IMR-90 (cell line): Measurements from ENCODE around the gene PTX4. TPM values are rescaled to one million over a fixed set of nuclear protein-coding genes. Genes with fewer than 3 reads are reported as not detected.

Source experiments
- ATAC-seq: fragments of 200-7000 bp; cut with Tn5 transposase; 2 replicates; pipeline ENCODE4 v1.9.1; 2020; ENCODE audit warnings: low read depth, mild to moderate bottlenecking, moderate library complexity
- BruUV-seq: library from RNA; stranded (reverse); fragments of 400-500 nt; replicated peaks from 2 replicates; lab custom pipeline; 2021; lab: Mats Ljungman, UMichigan
- CTCF ChIA-PET: fragments of 300-600 bp; formaldehyde crosslinking; extraction: SDS; loops from one replicate; lab custom pipeline; 2021; ENCODE audit warnings: antibody characterized with exemption; lab: Yijun Ruan, JAX
- POLR2A ChIA-PET: fragments of 300-600 bp; sonication (Branson Sonifier 250); formaldehyde crosslinking; loops from one replicate; lab custom pipeline; 2022; ENCODE audit warnings: antibody characterized with exemption; ENCODE audit not compliant: unreplicated experiment; lab: Charles Lee
- DNase-seq: peaks from one replicate; pipeline ENCODE4 v3.0.0; 2013
- H2AFZ ChIP-seq: replicated peaks from 2 replicates; pipeline ENCODE3; 2013; ENCODE audit warnings: low read length, mild to moderate bottlenecking; ENCODE audit not compliant: poor library complexity
- H2AK5ac ChIP-seq: 2 replicates; pipeline ENCODE4 v1.6.1; 2013; ENCODE audit warnings: low read depth, low read length, inconsistent platforms
- H2AK9ac ChIP-seq: replicated peaks from 2 replicates; pipeline ENCODE3; 2013; ENCODE audit warnings: mild to moderate bottlenecking, low read depth, low read length, moderate library complexity; ENCODE audit not compliant: poor library complexity
- H2BK120ac ChIP-seq: 2 replicates; pipeline ENCODE4 v1.6.1; 2013; ENCODE audit warnings: low read depth, low read length, inconsistent platforms
- H2BK15ac ChIP-seq: 3 replicates; pipeline ENCODE4 v1.6.1; 2013; ENCODE audit warnings: low read depth, low read length, inconsistent platforms
- H2BK20ac ChIP-seq: 2 replicates; pipeline ENCODE4 v1.6.1; 2013; ENCODE audit warnings: low read depth, mild to moderate bottlenecking, inconsistent platforms, low read length, moderate library complexity
- H2BK5ac ChIP-seq: 2 replicates; pipeline ENCODE4 v1.6.1; 2013; ENCODE audit warnings: mild to moderate bottlenecking, low read depth, low read length, inconsistent platforms; ENCODE audit not compliant: poor library complexity, severe bottlenecking
- H3K14ac ChIP-seq: replicated peaks from 2 replicates; pipeline ENCODE4 v1.6.1; 2013; ENCODE audit warnings: low read depth, low read length, inconsistent platforms
- H3K18ac ChIP-seq: 2 replicates; pipeline ENCODE4 v1.6.1; 2013; ENCODE audit warnings: low read depth, low read length, control low read depth
- H3K23ac ChIP-seq: 2 replicates; pipeline ENCODE4 v1.6.1; 2013; ENCODE audit warnings: low read depth, low read length, inconsistent platforms
- H3K27ac ChIP-seq: 2 replicates; pipeline ENCODE4 v1.5.1; 2013; ENCODE audit warnings: mild to moderate bottlenecking, control low read depth, low read length; ENCODE audit not compliant: insufficient read depth
- H3K27me3 ChIP-seq: 2 replicates; pipeline ENCODE4 v1.6.1; 2013; ENCODE audit warnings: low read length; ENCODE audit not compliant: control insufficient read depth, insufficient read depth
- H3K36me3 ChIP-seq: 2 replicates; pipeline ENCODE4 v1.6.1; 2013; ENCODE audit warnings: low read length, mixed read lengths; ENCODE audit not compliant: control insufficient read depth, insufficient read depth
- H3K4ac ChIP-seq: 2 replicates; pipeline ENCODE4 v1.6.1; 2013; ENCODE audit warnings: low read depth, low read length, inconsistent platforms
- H3K4me1 ChIP-seq: 2 replicates; pipeline ENCODE4 v1.6.1; 2013; ENCODE audit warnings: low read length, mixed read lengths; ENCODE audit not compliant: control insufficient read depth, insufficient read depth
- H3K4me2 ChIP-seq: 2 replicates; pipeline ENCODE4 v1.6.1; 2013; ENCODE audit warnings: low read depth, mild to moderate bottlenecking, control low read depth, low read length, moderate library complexity
- H3K4me3 ChIP-seq: 2 replicates; pipeline ENCODE4 v1.5.1; 2013; ENCODE audit warnings: low read depth, mild to moderate bottlenecking, control low read depth, low read length, moderate library complexity; ENCODE audit not compliant: insufficient read depth
- H3K56ac ChIP-seq: 2 replicates; pipeline ENCODE4 v1.6.1; 2013; ENCODE audit warnings: low read length, inconsistent platforms; ENCODE audit not compliant: insufficient read depth; ENCODE audit errors: extremely low read depth
- H3K79me1 ChIP-seq, 2 experiments: 2 replicates each; pipeline ENCODE4 v1.6.1; 2013; ENCODE audit warnings: low read length in 2 of 2, inconsistent platforms in 1 of 2, low read depth in 1 of 2
- H3K9ac ChIP-seq: 2 replicates; pipeline ENCODE4 v1.6.1; 2013; ENCODE audit warnings: low read depth, low read length, control low read depth
- H3K9me1 ChIP-seq: 2 replicates; pipeline ENCODE4 v1.6.1; 2013; ENCODE audit warnings: low read length, inconsistent platforms; ENCODE audit not compliant: insufficient read depth
- H3K9me3 ChIP-seq: 2 replicates; pipeline ENCODE4 v1.6.1; 2013; ENCODE audit warnings: low read length; ENCODE audit not compliant: control insufficient read depth, insufficient read depth
- H4K20me1 ChIP-seq: 2 replicates; pipeline ENCODE4 v1.6.1; 2013; ENCODE audit warnings: low read length, inconsistent platforms; ENCODE audit not compliant: insufficient read depth
- H4K5ac ChIP-seq: 2 replicates; pipeline ENCODE4 v1.6.1; 2013; ENCODE audit warnings: mild to moderate bottlenecking, low read depth, low read length, control low read depth
- H4K8ac ChIP-seq, 2 experiments: 2 replicates each; pipeline ENCODE4 v1.6.1; 2013; ENCODE audit warnings: low read depth in 2 of 2, low read length in 2 of 2, control low read depth in 1 of 2, inconsistent platforms in 1 of 2
- H4K91ac ChIP-seq: 2 replicates; pipeline ENCODE4 v1.6.1; 2013; ENCODE audit warnings: low read depth, low read length, inconsistent platforms; ENCODE audit not compliant: insufficient read depth
- BHLHE40 ChIP-seq: fragments of 150-350 bp; IDR thresholded peaks from 2 replicates; pipeline ENCODE4 v1.6.1; 2016; ENCODE audit warnings: mild to moderate bottlenecking, low read depth, low read length
- CEBPB ChIP-seq: IDR thresholded peaks from 2 replicates; pipeline ENCODE4 v1.6.1; 2012; ENCODE audit warnings: low read depth, low read length, improper control_type of control experiment
- CHD1 ChIP-seq: IDR thresholded peaks from 2 replicates; pipeline ENCODE4 v1.6.1; 2012; ENCODE audit warnings: low read depth, low read length, improper control_type of control experiment
- FOS ChIP-seq: fragments of 150-350 bp; IDR thresholded peaks from 2 replicates; pipeline ENCODE4 v1.6.1; 2016; ENCODE audit warnings: low read depth, low read length
- MAZ ChIP-seq: IDR thresholded peaks from 2 replicates; pipeline ENCODE4 v1.6.1; 2012; ENCODE audit warnings: low read depth, mild to moderate bottlenecking, low read length, improper control_type of control experiment, moderate library complexity, borderline replicate concordance
- NFE2L2 ChIP-seq: fragments of 150-350 bp; IDR thresholded peaks from 2 replicates; pipeline ENCODE4 v1.6.1; 2016; ENCODE audit warnings: low read depth, mild to moderate bottlenecking, low read length
- POLR2A ChIP-seq: IDR thresholded peaks from 2 replicates; pipeline ENCODE4 v1.6.1; 2012; ENCODE audit warnings: mild to moderate bottlenecking, low read depth, low read length
- RAD21 ChIP-seq: IDR thresholded peaks from 2 replicates; pipeline ENCODE4 v1.6.1; 2012; ENCODE audit warnings: low read length, improper control_type of control experiment
- RCOR1 ChIP-seq: IDR thresholded peaks from 2 replicates; pipeline ENCODE4 v1.6.1; 2012; ENCODE audit warnings: mild to moderate bottlenecking, low read length, improper control_type of control experiment; ENCODE audit not compliant: insufficient replicate concordance
- RFX5 ChIP-seq: IDR thresholded peaks from 2 replicates; pipeline ENCODE4 v1.8.0; 2012; ENCODE audit warnings: low read depth, mild to moderate bottlenecking, low read length, moderate library complexity
- WGBS, 2 experiments: methylation state at CpG; one replicate each; pipeline versions ENCODE4 v1.1.5 to v1.1.7; 2013; ENCODE audit warnings: missing lambda C conversion rate in 2 of 2; ENCODE audit not compliant: insufficient read length in 1 of 2; ENCODE audit errors: extremely low coverage in 2 of 2; 5-methylcytosine and 5-hydroxymethylcytosine counted together
- dilution Hi-C: fragments of 300-500 bp; cut with HindIII; formaldehyde crosslinking; loops from one replicate; pipeline ENCODE4 v1.14.3; 2018; ENCODE audit warnings: low sequenced_read_pairs; ENCODE audit not compliant: unreplicated experiment
- in situ Hi-C: fragments of 300-500 bp; cut with MboI; formaldehyde crosslinking; loops from 3 replicates; pipeline ENCODE4 v1.14.3; 2019; ENCODE audit warnings: low sequenced_read_pairs, inconsistent platforms, mixed read lengths
- intact Hi-C: fragments of 100-400 bp; cut with micrococcal nuclease; formaldehyde crosslinking; loops from 2 replicates; pipeline ENCODE4 v1.10.0; 2022
- polyA plus RNA-seq, 3 experiments: library from polyadenylated mRNA; depleted of rRNA; stranded (reverse); fragments of >200 nt; gene quantifications; 2 replicates each; pipeline ENCODE4 v1.2.3, GENCODE V29; 2012; ENCODE audit warnings: low replicate concordance in 1 of 3
- total RNA-seq: library from RNA; depleted of rRNA; stranded (reverse); fragments of >200 nt; gene quantifications from 2 replicates; pipeline ENCODE4 v1.2.3, GENCODE V29; 2012
- TF ChIP-seq, protein P1 (sequence below): fragments of 150-350 bp; IDR thresholded peaks from 2 replicates; pipeline ENCODE4 v1.6.1; 2016; ENCODE audit warnings: low read depth, mild to moderate bottlenecking, low read length, moderate library complexity, borderline replicate concordance
- TF ChIP-seq, protein P2 (sequence below): conservative IDR thresholded peaks from 2 replicates; pipeline ENCODE4 v1.5.1; 2012; ENCODE audit warnings: mild to moderate bottlenecking, low read depth, low read length, improper control_type of control experiment

PTX4 gene
- total and polyA plus RNA-seq, 2 of the 4 experiments (the other 2 are of a cell fraction), result 0.07 TPM; not detected in 1

DNA sequence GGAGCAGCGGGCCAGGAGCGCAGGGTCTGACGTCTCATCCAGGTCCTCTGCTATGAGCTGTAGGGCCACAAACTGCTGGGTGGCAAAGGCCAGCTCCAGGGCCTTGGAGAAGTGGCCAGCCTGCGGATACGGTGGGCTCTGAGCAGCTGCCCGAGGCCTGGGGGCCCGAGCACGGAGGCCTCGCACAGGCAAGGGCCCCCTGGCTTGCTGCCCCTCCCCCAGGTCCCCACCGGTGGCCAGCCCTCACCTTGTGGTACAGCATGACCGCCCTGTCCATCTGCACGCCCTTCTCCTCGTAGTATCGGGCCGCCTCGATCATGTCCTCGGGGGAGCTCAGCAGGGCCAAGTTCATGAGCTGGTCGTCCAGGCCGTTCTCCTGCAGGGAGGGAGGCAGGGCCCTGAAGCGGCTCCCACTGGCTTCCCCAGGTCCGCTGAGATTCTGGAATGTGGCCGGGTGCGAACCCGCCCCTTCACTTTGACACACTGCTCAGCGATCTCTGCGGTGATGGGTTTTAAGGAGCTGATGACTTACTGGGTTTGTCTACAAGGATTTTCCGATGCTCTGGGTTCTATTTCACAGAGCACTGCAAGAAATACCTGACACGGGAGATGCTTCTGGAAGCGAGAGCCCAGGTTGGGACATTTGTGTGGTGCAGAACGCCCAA lies 35.0 kb upstream of the PTX4 start:
- H2AK5ac ChIP-seq, result no peak overlapping the region
- H3K4me3 ChIP-seq, result no peak overlapping the region
- no peak overlapping the region for H2BK5ac ChIP-seq
- no peak overlapping the region for H3K23ac ChIP-seq
- H4K8ac ChIP-seq, result no peak overlapping the region
- BruUV-seq, result no TSS peak
- no peak for DNase-seq
- no peak overlapping the region for H2BK15ac ChIP-seq
- no peak overlapping the region for H4K5ac ChIP-seq
- ATAC-seq, result no peak
- no peak overlapping the region for H2BK20ac ChIP-seq
- H2AFZ ChIP-seq, result no peak overlapping the region
- CTCF ChIA-PET, result no interaction called here
- H3K4ac ChIP-seq, result no peak overlapping the region
- H3K14ac ChIP-seq, result no peak overlapping the region
- no peaks in the 10 kb centered on the region for H4K20me1 ChIP-seq
- dilution Hi-C loops, result no loop called here
- H4K91ac ChIP-seq, result no peak overlapping the region
- TF ChIP-seq, protein P1, sequence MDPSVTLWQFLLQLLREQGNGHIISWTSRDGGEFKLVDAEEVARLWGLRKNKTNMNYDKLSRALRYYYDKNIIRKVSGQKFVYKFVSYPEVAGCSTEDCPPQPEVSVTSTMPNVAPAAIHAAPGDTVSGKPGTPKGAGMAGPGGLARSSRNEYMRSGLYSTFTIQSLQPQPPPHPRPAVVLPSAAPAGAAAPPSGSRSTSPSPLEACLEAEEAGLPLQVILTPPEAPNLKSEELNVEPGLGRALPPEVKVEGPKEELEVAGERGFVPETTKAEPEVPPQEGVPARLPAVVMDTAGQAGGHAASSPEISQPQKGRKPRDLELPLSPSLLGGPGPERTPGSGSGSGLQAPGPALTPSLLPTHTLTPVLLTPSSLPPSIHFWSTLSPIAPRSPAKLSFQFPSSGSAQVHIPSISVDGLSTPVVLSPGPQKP, result no peak
- TF ChIP-seq RFX5 (no peak), MAZ (no peak), FOS (no peak), CHD1 (no peak), CEBPB (no peak), POLR2A (no peak), RAD21 (no peak), RCOR1 (no peak), BHLHE40 (no peak), NFE2L2 (no peak)
- TF ChIP-seq, protein P2, sequence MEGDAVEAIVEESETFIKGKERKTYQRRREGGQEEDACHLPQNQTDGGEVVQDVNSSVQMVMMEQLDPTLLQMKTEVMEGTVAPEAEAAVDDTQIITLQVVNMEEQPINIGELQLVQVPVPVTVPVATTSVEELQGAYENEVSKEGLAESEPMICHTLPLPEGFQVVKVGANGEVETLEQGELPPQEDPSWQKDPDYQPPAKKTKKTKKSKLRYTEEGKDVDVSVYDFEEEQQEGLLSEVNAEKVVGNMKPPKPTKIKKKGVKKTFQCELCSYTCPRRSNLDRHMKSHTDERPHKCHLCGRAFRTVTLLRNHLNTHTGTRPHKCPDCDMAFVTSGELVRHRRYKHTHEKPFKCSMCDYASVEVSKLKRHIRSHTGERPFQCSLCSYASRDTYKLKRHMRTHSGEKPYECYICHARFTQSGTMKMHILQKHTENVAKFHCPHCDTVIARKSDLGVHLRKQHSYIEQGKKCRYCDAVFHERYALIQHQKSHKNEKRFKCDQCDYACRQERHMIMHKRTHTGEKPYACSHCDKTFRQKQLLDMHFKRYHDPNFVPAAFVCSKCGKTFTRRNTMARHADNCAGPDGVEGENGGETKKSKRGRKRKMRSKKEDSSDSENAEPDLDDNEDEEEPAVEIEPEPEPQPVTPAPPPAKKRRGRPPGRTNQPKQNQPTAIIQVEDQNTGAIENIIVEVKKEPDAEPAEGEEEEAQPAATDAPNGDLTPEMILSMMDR, result no peak
- no peak overlapping the region for H3K27ac ChIP-seq
- intact Hi-C loops, result no loop called here
- no peak overlapping the region for H3K56ac ChIP-seq
- no peak overlapping the region for H3K9ac ChIP-seq
- in situ Hi-C loops, result no loop called here
- POLR2A ChIA-PET, result no interaction called here
- no peaks in the 10 kb centered on the region for H3K27me3 ChIP-seq
- no peaks in the 10 kb centered on the region for H3K4me1 ChIP-seq
- H3K9me3 ChIP-seq, result no peaks in the 10 kb centered on the region
- H3K36me3 ChIP-seq, result peaks cover 9% of the 10 kb centered on the region; the same call in 1 of the 2 replicates
- H3K9me1 ChIP-seq, result peaks cover 4% of the 10 kb centered on the region; the same call in 1 of the 2 replicates
- H3K18ac ChIP-seq, result no peak overlapping the region
- H3K79me1 ChIP-seq, result no peaks in the 10 kb centered on the region
- H2AK9ac ChIP-seq, result no peak overlapping the region
- no peak overlapping the region for H2BK120ac ChIP-seq
- H3K4me2 ChIP-seq, result no peak overlapping the region
- 93% methylated on average over 13 of the region's 30 CpGs; no CpG with 5 or more reads in 1 of the 2 experiments for WGBS, 2 experiments
